ENCODE measurements around the gene SERPINB1. TPM values are rescaled to one million over a fixed set of nuclear protein-coding genes. Genes with fewer than 3 reads are reported as not detected.
"Not testable (repeated sequence)": the region's sequence is repeated elsewhere in the genome, so short reads cannot be mapped to it uniquely, and the experiment has no call there.

SERPINB1 gene
- total and polyA plus RNA-seq, 2 donors (not counting 3 experiments of a cell fraction or from before 2014, with no cell fraction given), result 6.7 to 24.0 TPM

GRCh38 chr6:2881423-2881822 lies 39.8 kb upstream of the SERPINB1 start:
- ChIA-PET POLR2A (no interaction called here), CTCF (no interaction called here)
- dilution Hi-C loops (cut with MboI; ENCODE audit: extremely low pct_ligation_motif_present, low sequenced_read_pairs) (no loop called here), intact Hi-C loops (cut with micrococcal nuclease) (no loop called here)
- no peaks in the 10 kb centered on the region for H4K20me1 ChIP-seq (replicated peaks; ENCODE audit: control insufficient read depth, extremely low read depth, insufficient read depth, low read length)
- BruUV-seq (replicated peaks), result no TSS peak
- peaks cover 16% of the 10 kb centered on the region for H3K4me1 ChIP-seq (ENCODE audit: control insufficient read depth, extremely low read depth, insufficient read depth, low read length)
- FAIRE-seq, result no peak
- no peak overlapping the region for H3K4me2 ChIP-seq (ENCODE audit: insufficient read depth, low read length)
- H3K9me1 ChIP-seq (replicated peaks; ENCODE audit: control insufficient read depth, extremely low read depth, insufficient read depth, low read length), result no peaks in the 10 kb centered on the region
- no peaks in the 10 kb centered on the region for H3K27me3 ChIP-seq (ENCODE audit: control insufficient read depth in 2 of 2, insufficient read depth in 2 of 2, low read length in 2 of 2)
- no peaks in the 10 kb centered on the region for H3K36me3 ChIP-seq (ENCODE audit: control insufficient read depth in 2 of 2, extremely low read depth in 1 of 2, insufficient read depth in 2 of 2, low read length in 2 of 2)
- no peak for DNase-seq (ENCODE audit: low read depth, low spot score)
- H2AFZ ChIP-seq (ENCODE audit: low read depth, low read length), result no peak overlapping the region
- TF ChIP-seq EZH2 (IDR thresholded peaks at IDR 0.05; ENCODE audit: borderline replicate concordance, low read depth, low read length, severe bottlenecking) (no peak), GATA2 (IDR thresholded peaks at IDR 0.05; ENCODE audit: insufficient read depth, insufficient read length, low read depth, low read length) (no peak), CTCF (IDR thresholded peaks at IDR 0.05; ENCODE audit: extremely low read depth in 1 of 2, insufficient read depth in 1 of 2, low read depth in 1 of 2, low read length in 2 of 2) (no peak), MYC (IDR thresholded peaks at IDR 0.05; ENCODE audit: low read depth, low read length) (no peak), JUN (IDR thresholded peaks at IDR 0.05; ENCODE audit: borderline replicate concordance, insufficient read depth, insufficient read length, low read depth) (no peak), FOS (IDR thresholded peaks at IDR 0.05; ENCODE audit: borderline replicate concordance, insufficient read depth, low read length) (no peak), MAX (IDR thresholded peaks at IDR 0.05; ENCODE audit: insufficient read depth, insufficient read length) (no peak), POLR2AphosphoS5 (IDR thresholded peaks at IDR 0.05; ENCODE audit: insufficient read depth, low read depth, low read length) (no peak), POLR2A (IDR thresholded peaks at IDR 0.05; ENCODE audit: low read depth, low read length) (no peak)
- no peak overlapping the region for H3K27ac ChIP-seq (ENCODE audit: insufficient read depth, low read depth, low read length)
- H3K9ac ChIP-seq (replicated peaks; ENCODE audit: extremely low read depth, insufficient read depth, low read length), result no peak overlapping the region
- no peaks in the 10 kb centered on the region for H3K79me2 ChIP-seq (ENCODE audit: control insufficient read depth, insufficient read depth, low read length)
- H3K9me3 ChIP-seq (replicated peaks; ENCODE audit: control insufficient read depth, insufficient read depth, low read length), result no peaks in the 10 kb centered on the region
- no peak overlapping the region for H3K4me3 ChIP-seq (replicated peaks in 1 of 3; ENCODE audit: insufficient read depth in 1 of 3, low read depth in 1 of 3, low read length in 3 of 3)

- H3K4me1 ChIP-seq (ENCODE audit: control insufficient read depth, extremely low read depth, insufficient read depth, low read length), result peaks cover 20% of the 10 kb centered on the region
- H3K36me3 ChIP-seq (ENCODE audit: control insufficient read depth in 2 of 2, extremely low read depth in 1 of 2, insufficient read depth in 2 of 2, low read length in 2 of 2); intact Hi-C loops (cut with micrococcal nuclease); H2AFZ ChIP-seq (ENCODE audit: low read depth, low read length); H3K27ac ChIP-seq (ENCODE audit: insufficient read depth, low read depth, low read length); H3K9me3 ChIP-seq (replicated peaks; ENCODE audit: control insufficient read depth, insufficient read depth, low read length); FAIRE-seq; CTCF ChIA-PET; POLR2A ChIA-PET; H4K20me1 ChIP-seq (replicated peaks; ENCODE audit: control insufficient read depth, extremely low read depth, insufficient read depth, low read length); BruUV-seq (replicated peaks); H3K9me1 ChIP-seq (replicated peaks; ENCODE audit: control insufficient read depth, extremely low read depth, insufficient read depth, low read length); DNase-seq (ENCODE audit: low read depth, low spot score); H3K27me3 ChIP-seq (ENCODE audit: control insufficient read depth in 2 of 2, insufficient read depth in 2 of 2, low read length in 2 of 2); dilution Hi-C loops (cut with MboI; ENCODE audit: extremely low pct_ligation_motif_present, low sequenced_read_pairs); H3K4me3 ChIP-seq (replicated peaks in 1 of 3; ENCODE audit: insufficient read depth in 1 of 3, low read depth in 1 of 3, low read length in 3 of 3); H3K9ac ChIP-seq (replicated peaks; ENCODE audit: extremely low read depth, insufficient read depth, low read length); H3K4me2 ChIP-seq (ENCODE audit: insufficient read depth, low read length); H3K79me2 ChIP-seq (ENCODE audit: control insufficient read depth, insufficient read depth, low read length): not testable (repeated sequence)
These were observed 38.5 kb upstream of the SERPINB1 start for GRCh38 chr6:2880156-2880555.

Measured in endothelial cell of umbilical vein (primary cell).